GM18499 (cell line): ENCODE results near the gene UCN.
"Not testable (repeated sequence)": the region's sequence is repeated elsewhere in the genome, so short reads cannot be mapped to it uniquely, and the experiment has no call there.

ENCODE experiments used
- ATAC-seq: cut with Tn5 transposase; IDR thresholded peaks from one replicate; pipeline ENCODE4 v1.9.1; 2021; ENCODE audit warnings: moderate number of reproducible peaks; ENCODE audit not compliant: insufficient read depth, unreplicated experiment

UCN gene

DNA sequence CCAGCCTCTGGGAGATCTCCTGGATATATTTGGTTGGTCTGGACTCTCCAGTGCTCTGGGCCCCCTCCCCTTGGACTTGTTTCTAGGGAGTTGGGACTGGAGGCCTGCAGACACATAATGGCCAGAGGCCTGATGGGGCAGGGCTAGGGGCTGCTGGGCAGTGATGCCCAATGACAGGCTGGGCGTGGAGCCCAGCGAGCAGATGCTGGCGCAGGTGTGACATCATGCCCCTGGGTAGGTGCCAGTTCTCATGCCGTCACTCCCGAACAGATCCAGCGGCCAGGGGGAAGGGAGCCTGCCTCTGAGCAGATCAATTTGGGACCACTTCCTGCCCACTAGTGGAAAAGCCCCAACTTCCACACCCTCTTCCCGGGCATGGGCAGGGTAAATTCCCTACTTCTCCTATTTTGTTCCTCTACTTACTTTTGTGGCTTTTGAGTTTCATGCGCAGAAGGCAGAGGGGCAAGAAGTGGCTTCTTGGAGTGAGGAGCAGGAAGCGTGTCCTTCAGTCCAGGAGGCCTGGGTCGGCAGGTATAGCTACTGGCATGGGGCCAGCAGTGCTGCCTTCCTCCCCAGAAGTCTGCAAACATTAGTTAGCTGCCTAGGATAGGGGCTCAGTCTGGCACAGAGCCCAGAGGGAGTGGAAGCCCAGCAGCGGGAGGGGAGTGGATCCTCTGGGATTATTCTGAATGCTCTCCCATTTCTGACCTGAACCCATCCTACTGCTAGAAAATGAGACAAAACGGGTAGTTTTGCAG lies 8.6 kb upstream of the UCN start:
- ATAC-seq: no peak

DNA sequence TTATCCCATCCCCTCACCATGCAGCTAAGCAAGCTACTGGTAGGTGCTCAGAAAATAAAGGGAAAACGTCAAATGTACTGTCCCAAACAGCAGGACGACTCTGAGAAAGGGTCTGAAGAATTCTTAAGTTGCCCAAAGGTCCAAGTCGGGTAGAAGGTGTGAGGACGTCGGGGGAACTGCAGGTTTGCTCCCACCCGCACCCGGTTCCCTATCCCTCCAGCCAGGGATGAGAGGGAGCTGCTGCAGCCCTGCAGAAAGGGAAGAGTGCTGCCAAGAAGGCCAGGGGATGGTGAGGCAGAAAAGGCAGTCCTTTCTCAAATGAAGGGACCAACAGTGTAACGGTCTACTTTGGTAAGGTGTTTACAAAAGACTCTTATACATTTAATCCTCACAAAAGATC lies 6.9 kb upstream of the UCN start:
- ATAC-seq: no peak

DNA sequence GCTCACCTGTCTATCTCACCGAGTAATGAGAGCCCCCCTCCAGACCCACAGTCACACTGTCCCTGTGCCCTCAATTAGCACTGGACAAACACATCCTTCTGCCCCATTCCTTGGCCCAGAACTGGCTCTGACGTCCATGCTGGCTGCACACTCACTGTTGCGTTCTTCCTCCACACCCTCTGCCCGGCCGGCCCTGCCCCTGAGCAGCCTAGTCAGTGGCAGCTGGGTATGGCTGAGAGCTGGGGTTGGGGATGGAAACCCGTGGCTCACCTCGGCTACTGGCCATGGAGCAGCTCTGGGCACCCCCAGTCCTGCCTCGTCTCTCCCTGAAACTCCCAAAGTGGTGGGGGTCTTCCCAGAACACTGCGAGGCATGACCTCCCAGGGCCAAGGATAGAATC lies 6.5 kb upstream of the UCN start:
- no peak for ATAC-seq

DNA sequence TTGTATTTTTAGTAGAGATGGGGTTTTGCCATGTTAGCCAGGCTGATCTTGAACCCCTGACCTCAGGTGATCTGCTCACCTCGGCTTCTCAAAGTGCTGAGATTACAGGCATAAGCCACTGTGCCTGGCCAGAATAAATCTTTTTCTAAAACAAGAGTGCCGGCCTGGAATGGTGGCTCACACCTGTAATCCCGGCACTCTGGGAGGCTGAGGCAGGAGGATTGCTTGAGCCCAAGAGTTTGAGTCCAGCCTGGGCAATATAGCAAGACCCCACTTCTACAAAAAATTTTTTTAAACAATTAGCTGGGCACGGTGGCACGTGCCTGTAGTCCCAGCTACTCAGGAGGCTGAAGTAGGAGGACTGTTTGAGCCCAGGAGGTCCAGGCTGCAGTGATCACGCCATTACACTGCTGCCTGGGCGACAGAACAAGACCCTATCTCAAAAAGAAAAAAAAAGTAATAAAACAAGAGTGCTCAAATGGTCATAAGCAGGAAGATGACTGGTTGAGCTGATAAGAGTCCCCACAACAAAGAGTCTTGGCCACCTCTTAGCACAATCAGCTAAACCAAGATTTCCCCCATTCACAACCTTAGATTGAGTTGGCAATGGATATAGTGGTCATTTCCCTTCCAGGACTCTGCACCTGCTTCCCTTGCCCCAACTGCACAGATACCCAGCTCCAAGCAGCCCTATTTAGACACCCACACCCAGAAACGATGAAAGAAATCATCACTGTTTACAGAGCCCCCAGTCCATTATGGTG lies 5.8 kb upstream of the UCN start:
- no peak for ATAC-seq

DNA sequence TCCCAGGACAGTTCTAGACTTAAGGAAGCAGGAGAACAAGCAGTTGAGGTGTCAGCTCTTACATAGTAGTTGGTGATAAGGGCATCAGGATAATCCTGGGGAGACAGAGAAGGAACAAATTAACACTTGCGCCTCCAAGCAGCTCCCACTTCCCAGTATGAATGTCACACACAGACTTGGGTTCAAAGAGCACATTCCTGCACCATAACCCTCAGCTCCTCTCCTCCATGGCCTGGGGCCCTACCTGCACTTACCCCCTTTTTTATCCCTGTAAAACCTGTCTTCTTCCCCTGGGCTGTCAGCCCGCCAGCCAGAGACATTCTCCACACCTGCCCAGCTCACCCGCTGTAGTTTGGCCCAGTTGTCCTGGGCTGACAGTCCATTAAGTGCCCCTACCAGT lies 3.9 kb upstream of the UCN start:
- no peak for ATAC-seq

DNA sequence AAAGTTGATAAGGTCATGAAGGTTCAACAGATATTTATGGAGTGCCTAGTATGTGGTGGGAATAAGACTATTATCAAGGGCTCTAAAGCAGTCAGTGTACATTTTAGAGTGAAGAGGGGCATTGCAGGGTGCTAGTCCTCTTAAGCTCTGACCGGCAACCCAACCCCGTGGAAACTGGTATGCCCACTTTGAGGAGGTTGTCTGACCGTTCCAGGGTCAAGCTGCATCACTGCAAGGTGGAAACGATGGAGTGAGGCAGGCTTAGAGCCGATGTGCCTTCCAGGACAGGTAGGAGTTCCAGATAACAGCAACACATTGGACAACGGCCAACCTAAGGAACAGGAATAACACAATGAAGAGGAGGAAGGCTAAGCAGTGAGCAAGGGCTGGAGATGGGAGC lies 1.4 kb upstream of the UCN start:
- ATAC-seq: no peak

DNA sequence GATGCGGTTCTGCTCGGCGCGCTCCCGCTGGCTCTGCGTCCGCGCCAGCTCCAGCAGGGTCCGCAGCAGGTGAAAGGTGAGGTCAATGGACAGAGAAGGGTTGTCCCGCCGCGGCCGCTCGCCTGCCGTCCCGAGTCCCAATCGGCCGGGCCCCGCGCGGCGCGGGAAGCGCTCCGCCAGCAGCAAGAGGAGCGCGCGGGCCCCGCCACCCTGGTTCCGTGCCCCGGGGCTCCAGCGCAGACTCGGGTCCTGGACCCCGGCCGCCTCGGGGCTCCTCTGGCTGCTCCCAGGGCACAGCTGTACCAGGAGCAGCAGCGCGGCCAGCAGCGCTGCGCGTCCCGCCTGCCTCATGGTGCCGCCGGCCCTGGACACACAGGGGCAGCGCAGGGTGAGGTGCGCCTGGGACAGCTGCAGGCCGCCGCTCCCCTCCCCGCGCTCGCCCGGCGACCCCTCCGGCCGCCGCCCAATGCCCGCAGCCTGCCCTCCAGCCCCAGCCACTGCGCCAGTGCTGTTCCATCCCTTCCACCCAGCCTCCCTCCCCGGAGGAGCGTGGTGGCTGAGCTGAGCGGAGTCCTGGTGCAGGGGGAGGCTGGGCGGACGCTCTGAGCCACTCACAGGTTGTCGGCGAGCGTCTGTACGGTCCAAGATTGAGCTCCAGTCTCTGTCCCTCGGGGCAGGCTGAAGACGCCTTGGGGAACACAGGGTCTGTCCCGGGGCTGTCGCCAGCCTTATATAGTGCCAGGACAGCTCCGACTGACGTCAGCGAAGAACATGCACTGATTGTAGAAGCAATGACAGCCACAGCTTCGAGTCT lies 493 bp downstream of the UCN start:
- ATAC-seq: no peak

DNA sequence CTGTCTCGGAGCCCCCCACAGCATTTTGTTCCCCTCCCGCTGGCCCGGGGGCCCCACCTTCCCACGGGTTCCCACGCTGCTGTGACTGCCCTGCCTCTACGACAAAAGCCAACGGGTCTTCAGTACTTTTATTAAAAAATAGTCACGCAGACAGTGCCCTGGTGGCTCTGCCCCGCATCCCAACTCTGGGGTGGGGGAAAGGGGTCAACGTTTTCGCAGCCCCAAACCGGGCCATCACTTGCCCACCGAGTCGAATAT lies 1.0 kb downstream of the UCN start:
- ATAC-seq: no peak

DNA sequence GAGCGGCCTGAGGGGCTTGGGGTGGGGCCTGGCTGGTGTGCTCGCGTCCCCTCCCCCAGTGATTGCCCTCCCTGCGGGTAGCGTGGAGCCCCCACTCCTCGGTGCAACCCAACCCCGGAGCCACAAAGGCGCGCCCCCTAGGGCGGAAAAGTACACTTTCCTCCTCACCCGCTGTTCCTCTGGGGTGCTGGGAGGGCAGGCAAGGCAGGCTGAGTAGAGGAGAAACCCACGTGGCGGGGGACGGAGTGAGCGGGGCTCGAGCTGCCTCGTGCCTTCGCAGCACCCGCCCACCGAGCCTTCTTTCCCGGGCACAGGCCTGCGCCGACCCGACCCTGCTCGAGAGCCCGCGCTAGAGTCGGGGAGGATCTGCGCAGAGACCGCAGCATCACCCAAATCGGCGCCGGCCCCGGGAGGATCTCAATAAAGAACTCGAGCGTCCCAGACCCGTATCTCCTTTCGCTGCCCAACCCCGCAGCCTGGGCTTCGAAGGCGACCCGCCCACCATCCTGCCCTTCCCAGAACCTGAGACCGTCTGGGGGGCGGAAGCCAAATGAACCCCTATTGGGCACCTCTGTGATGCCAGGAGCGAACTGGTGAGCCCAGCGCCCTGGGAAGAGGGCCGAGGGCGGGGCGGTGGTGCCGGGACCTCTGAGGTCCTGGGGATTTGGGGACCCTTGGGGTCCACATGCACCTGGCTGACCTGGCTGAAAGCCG lies 1.5 kb downstream of the UCN start:
- no peak for ATAC-seq

DNA sequence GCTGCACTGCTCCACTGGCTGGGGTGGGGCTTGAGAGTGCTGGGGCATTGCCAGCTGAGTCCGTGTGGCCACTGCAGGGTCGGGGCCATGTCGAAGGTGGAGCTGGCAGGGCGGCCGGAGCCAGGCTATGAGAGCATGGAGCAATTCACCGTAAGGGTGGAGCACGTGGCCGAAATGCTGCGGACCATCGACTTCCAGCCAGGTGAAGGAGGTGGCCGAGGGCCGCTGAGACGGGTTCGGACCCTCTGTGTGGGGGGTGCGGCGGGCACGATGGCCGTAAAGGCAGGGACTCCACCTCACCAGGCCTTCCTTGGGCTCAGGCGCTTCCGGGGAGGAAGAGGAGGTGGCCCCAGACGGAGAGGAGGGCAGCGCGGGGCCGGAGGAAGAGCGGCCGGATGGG lies 2.1 kb downstream of the UCN start:
- no peak for ATAC-seq

DNA sequence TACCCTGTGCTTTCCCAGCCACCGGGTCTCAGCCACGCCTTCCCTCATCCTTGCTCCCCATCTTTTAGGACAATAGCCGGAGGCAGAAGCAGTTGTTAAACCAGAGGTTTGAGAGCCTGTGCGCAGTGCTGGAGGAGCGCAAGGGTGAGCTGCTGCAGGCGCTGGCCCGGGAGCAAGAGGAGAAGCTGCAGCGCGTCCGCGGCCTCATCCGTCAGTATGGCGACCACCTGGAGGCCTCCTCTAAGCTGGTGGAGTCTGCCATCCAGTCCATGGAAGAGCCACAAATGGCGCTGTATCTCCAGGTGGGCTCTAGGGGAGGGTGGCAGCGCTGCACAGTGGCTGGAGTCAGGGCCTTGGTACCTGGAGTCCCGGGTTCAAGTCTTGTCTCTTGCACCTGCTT lies 2.7 kb downstream of the UCN start:
- no peak for ATAC-seq

DNA sequence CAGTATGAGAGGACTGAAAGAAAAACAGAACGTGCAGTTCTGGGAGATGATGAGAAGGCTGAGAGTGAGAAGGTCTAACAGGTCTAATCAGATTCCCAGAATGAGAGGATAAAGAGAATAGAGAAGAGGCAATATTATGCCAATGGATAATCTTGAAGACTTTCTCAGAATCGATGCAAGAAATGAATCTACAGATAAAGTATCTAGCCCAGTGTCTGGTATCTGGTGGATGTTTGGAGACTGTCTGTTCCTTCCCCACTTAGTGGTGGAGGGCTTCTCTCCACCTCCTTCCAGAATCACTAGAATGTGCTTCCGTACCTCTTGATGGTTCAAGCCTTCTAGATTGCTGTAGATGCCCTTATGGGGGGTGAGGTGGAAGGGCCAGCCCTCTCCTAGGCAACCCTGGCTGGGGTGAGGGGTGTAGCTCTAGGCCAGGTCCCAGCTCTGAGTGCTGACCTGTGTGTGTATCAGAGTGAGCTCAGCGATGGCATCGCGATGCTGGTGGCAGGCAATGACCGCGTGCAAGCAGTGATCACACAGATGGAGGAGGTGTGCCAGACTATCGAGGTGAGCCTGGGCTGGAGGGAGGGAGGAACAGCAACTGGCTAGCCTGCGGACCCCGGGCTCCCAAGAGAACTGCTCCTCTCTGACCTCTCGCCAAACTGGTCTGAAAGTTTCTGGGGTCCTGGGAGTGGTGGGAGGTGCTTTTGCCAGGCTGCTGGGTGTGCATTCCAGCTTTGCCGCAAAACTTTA lies 3.6 kb downstream of the UCN start:
- no peak for ATAC-seq

DNA sequence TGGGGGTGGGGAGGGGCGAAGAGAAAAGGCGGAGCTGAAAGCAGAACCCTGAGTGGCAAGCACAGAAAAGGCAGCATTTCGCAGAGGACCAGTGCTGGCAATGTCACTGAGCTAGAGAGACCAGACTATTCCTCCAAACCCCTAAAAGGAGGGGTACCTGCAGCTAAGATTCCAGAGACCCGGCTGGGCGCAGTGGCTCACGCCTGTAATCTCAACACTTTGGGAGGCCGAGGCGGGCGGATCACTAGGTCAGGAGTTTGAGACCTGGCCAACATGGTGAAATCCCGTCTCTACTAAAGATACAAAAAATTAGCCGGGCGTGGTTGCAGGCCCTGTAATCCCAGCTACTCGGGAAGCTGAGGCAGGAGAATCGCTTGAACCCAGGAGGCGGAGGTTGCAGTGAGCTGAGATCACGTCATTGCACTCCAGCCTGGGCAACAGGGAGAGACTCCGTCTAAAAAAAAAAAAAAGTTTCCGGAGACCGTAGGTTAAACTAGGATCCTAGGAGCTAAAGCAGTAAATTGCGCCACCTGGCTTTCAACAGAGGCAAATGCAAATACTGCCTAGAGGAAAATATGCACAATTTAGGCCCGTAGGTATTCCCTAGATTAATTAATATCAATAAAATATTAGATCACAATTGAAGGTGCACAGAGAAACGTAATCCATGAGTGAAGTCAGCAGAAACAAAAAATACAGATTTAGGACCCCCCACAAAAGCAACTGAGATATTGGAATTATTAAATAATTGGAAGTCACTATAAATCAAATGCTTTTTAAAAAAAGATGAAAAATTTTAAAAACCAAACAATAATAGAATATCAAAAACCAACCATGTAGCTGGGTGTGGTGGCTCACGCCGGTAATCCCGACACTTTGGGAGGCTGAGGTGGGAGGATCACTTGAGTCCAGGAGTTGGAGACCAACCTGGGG lies 4.9 kb downstream of the UCN start:
- no peak for ATAC-seq

DNA sequence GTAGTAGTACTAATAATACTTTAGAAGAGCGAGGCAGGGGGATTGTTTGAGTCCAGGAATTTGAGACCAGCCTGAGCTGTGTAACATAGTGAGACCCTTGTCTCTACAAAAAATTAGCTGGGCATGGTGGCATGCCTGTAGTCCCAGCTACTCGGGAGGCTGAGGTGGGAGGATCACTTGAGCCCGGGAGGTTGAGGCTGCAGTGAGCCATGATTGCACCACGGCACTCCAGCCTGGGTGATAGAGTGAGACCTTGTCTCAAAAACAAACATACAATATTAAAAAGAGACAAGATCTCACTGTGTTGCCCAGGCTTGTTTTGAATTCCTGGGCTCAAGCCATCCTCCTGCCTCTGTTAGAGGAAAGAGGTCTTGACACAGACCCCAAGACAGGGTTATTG lies 7.6 kb downstream of the UCN start:
- not testable (repeated sequence) for ATAC-seq

DNA sequence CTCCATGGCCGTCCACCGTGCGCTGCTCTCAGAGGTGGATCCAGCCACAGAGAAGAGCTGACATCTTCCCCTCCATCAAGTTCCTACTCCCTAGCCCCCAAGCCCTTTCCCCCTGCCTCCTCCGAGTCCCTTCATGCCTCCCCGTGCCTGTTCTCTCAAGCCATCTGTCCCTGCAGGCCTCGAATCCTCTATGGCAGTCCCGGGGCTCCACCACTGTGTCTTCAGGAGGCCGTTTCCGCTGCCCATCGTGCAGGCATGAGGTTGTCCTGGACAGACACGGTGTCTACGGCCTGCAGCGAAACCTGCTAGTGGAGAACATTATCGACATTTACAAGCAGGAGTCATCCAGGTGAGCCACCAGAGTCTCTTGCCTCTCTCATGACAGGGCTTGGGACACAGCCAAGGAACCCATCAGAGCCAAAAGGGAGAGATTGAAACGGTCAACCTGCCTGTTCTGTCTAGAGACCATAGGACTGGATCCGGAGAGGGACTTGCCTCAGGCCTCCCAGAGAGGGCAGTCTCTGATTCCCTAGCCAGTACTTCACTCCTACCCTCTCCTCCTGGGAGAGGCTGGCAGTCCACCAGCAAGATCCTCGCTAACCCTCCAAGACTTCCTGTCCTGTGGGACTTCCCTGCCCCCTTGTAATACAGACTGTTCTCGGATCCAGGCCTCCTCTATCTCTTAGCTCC lies 9.7 kb downstream of the UCN start:
- no peak for ATAC-seq

DNA sequence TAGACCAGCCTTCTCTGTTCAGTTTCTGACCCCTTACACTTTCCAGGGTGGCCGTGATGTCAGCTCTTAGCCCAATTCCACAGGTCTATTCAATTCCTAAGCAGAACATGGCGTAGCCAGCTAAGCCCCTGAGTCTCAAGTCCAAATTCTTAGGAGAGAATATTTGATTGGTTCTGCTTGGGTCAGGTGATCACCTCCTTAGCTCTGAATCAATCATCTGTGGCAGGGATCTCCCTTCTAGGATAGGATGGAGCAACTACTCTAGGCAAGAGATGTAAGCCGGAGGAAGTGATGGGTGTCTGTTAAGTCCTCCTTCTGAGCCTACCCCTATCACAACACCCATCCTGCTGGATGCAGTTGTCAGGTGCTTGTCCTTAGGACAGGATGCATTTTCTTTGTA lies 11.1 kb downstream of the UCN start:
- ATAC-seq: no peak

DNA sequence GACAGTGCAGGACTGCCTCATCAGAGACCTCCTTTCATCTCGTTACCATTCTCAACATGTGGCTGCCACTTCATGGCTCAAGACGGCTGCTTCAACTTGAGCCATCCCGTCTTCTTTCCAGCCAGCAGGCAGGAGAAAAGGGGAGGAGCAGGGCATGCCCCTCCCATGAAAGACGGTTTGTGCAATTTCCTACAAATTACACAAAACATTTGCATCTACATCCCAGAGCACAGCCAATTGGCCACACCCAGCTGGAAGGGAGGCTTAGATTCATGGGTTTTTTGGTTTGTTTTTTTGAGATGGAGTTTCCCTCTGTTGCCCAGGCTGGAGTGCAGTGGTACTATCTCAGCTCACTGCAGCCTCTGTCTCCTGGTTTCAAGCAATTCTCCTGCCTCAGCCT lies 11.8 kb downstream of the UCN start:
- ATAC-seq: no peak

DNA sequence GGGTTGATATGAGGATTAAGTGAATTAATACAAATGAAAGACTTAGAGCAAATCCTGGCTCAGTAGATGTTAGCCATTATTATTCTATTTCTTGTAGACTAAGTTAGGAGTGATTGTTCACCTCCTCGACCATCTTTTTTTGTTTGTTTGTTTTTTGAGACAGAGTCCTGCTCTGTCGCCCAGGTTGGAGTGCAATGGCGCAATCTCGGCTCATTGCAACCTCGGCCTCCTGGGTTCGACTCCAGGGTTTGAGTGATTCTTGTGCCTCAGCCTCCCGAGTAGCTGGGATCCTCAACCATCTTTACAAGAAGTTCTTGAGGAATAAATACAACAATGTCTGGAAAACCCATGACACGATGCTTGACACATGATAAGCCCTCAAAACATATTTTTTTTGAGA lies 13.3 kb downstream of the UCN start:
- ATAC-seq: no peak

DNA sequence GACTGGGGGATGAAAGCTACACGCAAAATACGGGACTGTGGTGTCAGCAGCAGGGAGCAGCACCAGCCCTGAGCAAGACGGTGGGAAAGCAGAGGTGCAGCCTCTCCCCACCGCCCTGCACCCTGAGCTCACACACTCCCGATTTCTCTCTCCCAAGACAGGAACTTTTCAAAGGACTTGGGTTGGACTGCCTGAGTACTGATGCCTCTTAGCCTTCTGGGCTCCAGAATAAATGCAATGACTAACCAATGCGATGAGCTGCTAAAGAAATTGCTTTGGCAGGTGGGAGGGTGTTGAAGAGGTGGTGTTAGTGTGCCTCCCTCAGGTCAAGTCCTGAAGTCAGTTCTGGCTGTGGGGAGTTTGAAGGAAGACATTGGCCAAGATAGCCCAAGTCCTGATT lies 16.4 kb downstream of the UCN start:
- ATAC-seq: no peak
